Ovary (tissue), 9 donors: Measurements from ENCODE around the gene DDX6. TPM values are rescaled to one million over a fixed set of nuclear protein-coding genes. Genes with fewer than 3 reads are reported as not detected.

ENCODE experiments used
- DNase-seq, 5 donors: peaks; one replicate each; pipeline ENCODE4 v3.0.0-alpha.2; 2019 to 2020
- H3K27ac ChIP-seq, 2 donors: fragments of 200-600 bp; one replicate each; pipeline versions ENCODE4 v1.5.1 to v1.8.0; 2019 to 2022
- H3K27me3 ChIP-seq: fragments of 200-600 bp; one replicate; pipeline ENCODE4 v1.8.0; 2022
- H3K36me3 ChIP-seq: fragments of 200-600 bp; sonication (generic); one replicate; pipeline ENCODE4 v1.5.1; 2019
- H3K4me1 ChIP-seq: one replicate; pipeline ENCODE4 v1.8.1; 2013; ENCODE audit warnings: mild to moderate bottlenecking, moderate library complexity; ENCODE audit not compliant: insufficient read depth
- H3K4me3 ChIP-seq: fragments of 200-600 bp; sonication (generic); one replicate; pipeline ENCODE4 v1.5.1; 2017
- H3K9me3 ChIP-seq, 2 donors: fragments of 200-600 bp in 1 of 2; sonication (generic) in 1 of 2; one replicate each; pipeline versions ENCODE4 v1.5.1 to v1.8.1; 2013 to 2019; ENCODE audit warnings: mild to moderate bottlenecking in 1 of 2, moderate library complexity in 1 of 2
- EP300 ChIP-seq: sonication (generic); formaldehyde crosslinking; IDR thresholded peaks from one replicate; pipeline ENCODE4 v1.6.1; 2017; ENCODE audit warnings: antibody characterized with exemption
- POLR2A ChIP-seq: fragments of 450-650 bp; IDR thresholded peaks from one replicate; pipeline ENCODE4 v1.6.1; 2017; ENCODE audit warnings: antibody characterized with exemption, mild to moderate bottlenecking, moderate library complexity
- WGBS, 3 donors: extraction: QIAGEN DNeasy Blood & Tissue Kit in 1 of 3; methylation state at CpG; one replicate each; pipeline versions ENCODE4 v1.1.5 to v1.1.7; 2013 to 2017; 5-methylcytosine and 5-hydroxymethylcytosine counted together
- intact Hi-C, 4 donors: fragments of 100-400 bp; cut with DNase I; formaldehyde crosslinking; loops; one replicate each; pipeline versions ENCODE4 v1.11.0 to v1.15.1; 2022 to 2023
- polyA plus RNA-seq, 2 donors: library from polyadenylated mRNA; stranded (reverse); fragments of 200-250 nt in 1 of 2; fragments of 350-450 nt in 1 of 2; fragmentation: Illumina TruSeq in 1 of 2; extraction: RNeasy Lipid Tissue Mini Kit (QIAGEN cat#74804) in 1 of 2; gene quantifications; one replicate each; pipeline ENCODE4 v1.2.3, GENCODE V29; 2013 to 2014
- total RNA-seq, 7 donors: library from RNA; depleted of rRNA in 2 of 7; stranded (reverse); fragments of >200 nt in 2 of 7; fragmentation: NEBNext Ultra II Directional in 3 of 7; extraction: Animal tissue kit (Norgen Biotek cat#: 25700) in 3 of 7; gene quantifications; one replicate each; pipeline versions ENCODE4 v1.1.0 to v1.2.4, GENCODE V29; 2016 to 2023
- TF ChIP-seq, protein P1 (sequence below), 3 donors: fragments of 450-650 bp in 2 of 3; fragments of 200-600 bp in 1 of 3; IDR thresholded peaks; one replicate each; pipeline versions ENCODE4 v1.5.1 to v1.8.0; 2016 to 2022; ENCODE audit warnings: antibody characterized with exemption in 3 of 3, mild to moderate bottlenecking in 1 of 3
- donor health status: DM: no; HTN: no; CAD: no; lungs with moderate emphysema.
- donor health status: DM: no; HTN: no; CAD: no.
- donor health status: Bipolar disorder and iron deficiency.
- donor health status: DM: yes; HTN: yes; CAD: no.
- donor health status: DM: no; HTN: no; CAD: no.
- donor health status: DM: yes; HTN: yes; CAD: no.

The DDX6 gene
- total and polyA plus RNA-seq, 9 donors, result 33.9 to 212 (median 143) TPM

DNA sequence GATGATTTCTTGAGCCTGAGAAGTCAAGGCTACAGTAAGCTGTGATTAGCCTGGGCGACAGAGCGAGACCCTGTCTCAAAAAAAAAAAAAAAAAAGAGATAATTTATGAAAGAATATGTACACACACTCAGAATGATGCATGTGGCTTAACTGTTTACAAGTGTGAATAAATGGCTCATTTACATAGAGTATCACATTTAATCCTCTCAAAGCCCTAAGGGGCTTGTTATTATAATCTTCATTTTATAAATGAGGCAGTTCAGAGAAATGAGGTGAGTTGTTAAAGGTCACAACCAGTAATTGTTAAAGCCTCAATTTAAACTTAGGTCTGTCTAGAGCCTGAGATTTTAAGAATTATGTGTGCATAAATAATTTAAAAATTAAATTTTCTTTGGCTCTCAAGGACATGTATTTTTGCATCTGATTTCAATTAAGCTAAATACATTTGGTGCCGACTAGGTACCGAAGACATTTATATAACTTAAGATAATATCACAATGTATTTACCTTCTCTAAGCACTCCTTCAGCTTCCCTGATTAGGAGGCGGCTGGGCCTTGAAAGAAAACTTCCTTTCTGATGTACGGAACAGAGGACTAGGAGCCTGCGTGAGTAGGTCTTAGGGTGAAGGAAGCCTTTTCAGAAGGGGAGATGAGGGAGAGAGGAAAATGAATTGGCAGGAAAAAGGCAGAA lies 28.5 kb upstream of the DDX6 start:
- H3K36me3 ChIP-seq, result no peaks in the 10 kb centered on the region
- TF ChIP-seq, protein P1, sequence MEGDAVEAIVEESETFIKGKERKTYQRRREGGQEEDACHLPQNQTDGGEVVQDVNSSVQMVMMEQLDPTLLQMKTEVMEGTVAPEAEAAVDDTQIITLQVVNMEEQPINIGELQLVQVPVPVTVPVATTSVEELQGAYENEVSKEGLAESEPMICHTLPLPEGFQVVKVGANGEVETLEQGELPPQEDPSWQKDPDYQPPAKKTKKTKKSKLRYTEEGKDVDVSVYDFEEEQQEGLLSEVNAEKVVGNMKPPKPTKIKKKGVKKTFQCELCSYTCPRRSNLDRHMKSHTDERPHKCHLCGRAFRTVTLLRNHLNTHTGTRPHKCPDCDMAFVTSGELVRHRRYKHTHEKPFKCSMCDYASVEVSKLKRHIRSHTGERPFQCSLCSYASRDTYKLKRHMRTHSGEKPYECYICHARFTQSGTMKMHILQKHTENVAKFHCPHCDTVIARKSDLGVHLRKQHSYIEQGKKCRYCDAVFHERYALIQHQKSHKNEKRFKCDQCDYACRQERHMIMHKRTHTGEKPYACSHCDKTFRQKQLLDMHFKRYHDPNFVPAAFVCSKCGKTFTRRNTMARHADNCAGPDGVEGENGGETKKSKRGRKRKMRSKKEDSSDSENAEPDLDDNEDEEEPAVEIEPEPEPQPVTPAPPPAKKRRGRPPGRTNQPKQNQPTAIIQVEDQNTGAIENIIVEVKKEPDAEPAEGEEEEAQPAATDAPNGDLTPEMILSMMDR (IDR thresholded peaks at IDR 0.05), result no peak
- no peak for TF ChIP-seq POLR2A
- no peak for TF ChIP-seq EP300
- intact Hi-C loops, result no loop called here
- no peak overlapping the region for H3K4me3 ChIP-seq
- WGBS, 3 donors, result 70 to 80% (median 73%) methylated on average over 7 of the region's 7 CpGs
- no peaks in the 10 kb centered on the region for H3K9me3 ChIP-seq
- no peaks in the 10 kb centered on the region for H3K4me1 ChIP-seq
- no peaks in the 10 kb centered on the region for H3K27me3 ChIP-seq
- H3K27ac ChIP-seq, result no peak overlapping the region
- no peak for DNase-seq

DNA sequence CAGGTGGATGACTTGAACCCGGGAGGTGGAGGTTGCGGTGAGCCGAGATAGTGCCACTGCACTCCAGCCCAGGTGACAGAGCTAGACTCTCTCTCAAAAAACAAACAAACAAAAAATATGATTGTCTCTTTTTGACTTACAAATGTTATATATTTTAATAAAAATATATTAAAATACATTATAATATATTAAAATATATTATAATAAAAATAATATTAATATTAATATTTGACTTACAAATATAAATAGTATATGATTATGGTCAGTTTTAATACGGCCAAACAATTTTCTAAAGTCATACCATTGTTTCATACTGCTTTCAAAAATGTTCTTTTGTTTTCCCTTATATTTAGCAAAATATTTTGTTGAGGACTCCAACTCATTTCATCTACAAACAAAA lies 27.2 kb upstream of the DDX6 start:
- no peak for TF ChIP-seq EP300
- TF ChIP-seq POLR2A, result no peak
- TF ChIP-seq, protein P1 (IDR thresholded peaks at IDR 0.05), result no peak
- WGBS, 3 donors, result 78 to 86% (median 78%) methylated on average over 4 of the region's 4 CpGs
- H3K36me3 ChIP-seq, result no peaks in the 10 kb centered on the region
- no peak for DNase-seq
- H3K27me3 ChIP-seq, result no peaks in the 10 kb centered on the region
- no peak overlapping the region for H3K27ac ChIP-seq
- no peaks in the 10 kb centered on the region for H3K4me1 ChIP-seq
- no peak overlapping the region for H3K4me3 ChIP-seq
- intact Hi-C loops, result no loop called here
- H3K9me3 ChIP-seq, result no peaks in the 10 kb centered on the region

DNA sequence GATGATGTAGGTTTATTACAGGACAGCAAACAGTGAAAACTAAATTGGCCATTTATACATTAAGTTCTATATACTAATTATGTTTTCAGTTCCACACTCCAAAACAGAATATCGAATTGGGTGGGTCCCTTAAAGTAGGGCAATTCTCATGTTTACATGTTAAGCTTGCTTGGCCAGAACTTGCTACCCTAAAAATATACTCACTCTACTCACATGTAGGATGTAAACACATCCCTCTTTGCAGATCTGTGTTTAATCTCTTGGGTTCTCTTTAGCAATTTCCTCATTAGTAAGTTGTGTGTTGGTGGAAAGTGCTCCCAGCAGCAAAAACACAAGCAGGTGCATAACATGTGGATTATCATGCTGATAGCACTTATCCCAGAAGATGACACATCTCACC lies 22.6 kb upstream of the DDX6 start:
- Histone ChIP-seq H3K27me3 (no peaks in the 10 kb centered on the region), H3K9me3 (no peaks in the 10 kb centered on the region), H3K36me3 (no peaks in the 10 kb centered on the region), H3K4me3 (no peak overlapping the region), H3K4me1 (no peaks in the 10 kb centered on the region), H3K27ac (no peak overlapping the region)
- TF ChIP-seq, protein P1 (IDR thresholded peaks at IDR 0.05), result no peak
- TF ChIP-seq EP300, result no peak
- TF ChIP-seq POLR2A, result no peak
- intact Hi-C loops, result no loop called here
- WGBS, 3 donors, result 69 to 76% (median 69%) methylated on average over 1 of the region's 1 CpG
- no peak for DNase-seq

DNA sequence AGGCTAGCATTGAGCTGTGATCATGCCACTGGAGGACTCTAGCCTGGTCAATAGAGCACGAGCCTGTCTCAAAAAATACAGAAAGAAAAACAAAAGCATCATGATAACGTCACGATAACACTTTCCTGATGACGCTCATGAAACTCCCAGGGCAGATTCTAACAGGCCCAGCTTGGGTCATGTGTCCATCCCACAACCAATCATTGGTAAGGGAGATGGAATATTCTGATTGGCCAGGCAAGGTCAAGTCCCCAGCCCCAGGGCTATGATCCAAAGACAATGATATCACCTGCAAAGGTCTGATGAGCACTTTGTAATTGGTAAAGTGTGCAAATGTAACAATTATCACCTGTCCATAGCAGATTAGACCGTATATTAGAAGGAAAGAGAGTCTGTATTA lies 21.5 kb upstream of the DDX6 start:
- Histone ChIP-seq H3K9me3 (no peaks in the 10 kb centered on the region), H3K4me1 (no peaks in the 10 kb centered on the region), H3K27me3 (no peaks in the 10 kb centered on the region), H3K27ac (no peak overlapping the region), H3K4me3 (no peak overlapping the region), H3K36me3 (no peaks in the 10 kb centered on the region)
- no peak for DNase-seq
- intact Hi-C loops, result no loop called here
- TF ChIP-seq EP300, result no peak
- no peak for TF ChIP-seq POLR2A
- TF ChIP-seq, protein P1 (IDR thresholded peaks at IDR 0.05), result no peak
- WGBS, 3 donors, result 9 to 37% (median 36%) methylated on average over 4 to 5 of the region's 5 CpGs
